Retinal pigment epithelial cell (primary cell): ENCODE results near the gene TEX11.

Source experiments
- DNase-seq: peaks from one replicate; pipeline ENCODE4 v3.0.0-alpha.2; 2010; ENCODE audit warnings: low read depth
- H3K4me3 ChIP-seq: 2 replicates; pipeline ENCODE4 v1.5.1; 2011; ENCODE audit warnings: mild to moderate bottlenecking, low read length, control low read depth, moderate library complexity
- CTCF ChIP-seq: conservative IDR thresholded peaks from 2 replicates; pipeline ENCODE4 v1.5.1; 2011; ENCODE audit warnings: low read depth, low read length, control low read depth, inconsistent platforms

Gene TEX11

DNA sequence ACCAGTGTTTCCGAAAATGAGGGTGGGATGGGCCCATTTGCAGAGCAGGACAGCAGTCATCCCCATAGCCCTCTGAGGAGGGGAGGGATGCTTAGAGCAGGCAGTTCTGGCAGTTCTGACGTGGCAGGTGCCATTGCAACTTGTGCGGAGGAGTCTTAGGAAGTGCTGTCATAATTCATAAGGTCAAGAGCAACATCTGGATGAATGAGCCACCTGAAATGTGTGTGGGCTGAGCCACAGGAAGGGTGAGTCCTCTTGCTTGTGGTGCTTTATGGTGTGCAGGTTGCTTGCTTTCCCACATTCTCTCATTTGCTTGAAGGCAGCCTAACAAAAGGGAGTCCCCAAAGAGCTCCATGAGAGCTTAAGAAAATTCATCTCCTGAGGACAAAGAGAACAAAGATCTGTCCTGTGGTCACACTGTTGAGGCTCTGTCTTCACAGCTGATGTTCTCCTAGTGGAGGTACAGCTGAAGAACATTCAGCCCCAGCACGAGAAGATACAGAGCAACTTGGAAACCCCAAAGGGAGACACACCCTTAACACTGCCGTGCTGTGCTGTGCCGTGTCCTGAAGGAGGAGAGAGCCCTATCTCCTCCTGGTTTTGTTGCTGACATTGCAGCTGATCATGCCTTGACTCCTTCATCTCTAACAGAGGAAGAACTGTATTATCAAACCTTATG, 403.6 kb downstream of the TEX11 start:
- H3K4me3 ChIP-seq, result no peak overlapping the region
- TF ChIP-seq CTCF, result no peak
- no peak for DNase-seq

DNA sequence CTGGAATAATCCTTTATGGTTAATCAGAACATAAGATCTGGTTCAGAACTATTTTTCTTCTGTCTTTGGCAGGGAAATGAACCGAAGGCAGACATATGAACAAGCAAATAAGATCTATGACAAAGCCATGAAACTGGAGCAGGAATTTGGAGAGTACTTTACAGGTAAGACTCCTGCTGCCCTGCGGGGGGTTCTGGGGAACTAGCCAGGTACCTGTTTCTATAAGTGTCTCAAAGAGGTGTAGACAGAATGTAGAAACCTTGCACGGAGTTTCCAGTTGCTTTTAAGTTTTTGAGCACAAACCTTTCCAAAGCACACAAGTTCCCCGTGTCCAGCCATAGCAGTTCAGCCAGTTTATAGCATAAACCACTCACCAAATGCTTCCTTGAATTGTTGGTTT, 407.7 kb downstream of the TEX11 start:
- no peak overlapping the region for H3K4me3 ChIP-seq
- no peak for DNase-seq
- no peak for TF ChIP-seq CTCF

DNA sequence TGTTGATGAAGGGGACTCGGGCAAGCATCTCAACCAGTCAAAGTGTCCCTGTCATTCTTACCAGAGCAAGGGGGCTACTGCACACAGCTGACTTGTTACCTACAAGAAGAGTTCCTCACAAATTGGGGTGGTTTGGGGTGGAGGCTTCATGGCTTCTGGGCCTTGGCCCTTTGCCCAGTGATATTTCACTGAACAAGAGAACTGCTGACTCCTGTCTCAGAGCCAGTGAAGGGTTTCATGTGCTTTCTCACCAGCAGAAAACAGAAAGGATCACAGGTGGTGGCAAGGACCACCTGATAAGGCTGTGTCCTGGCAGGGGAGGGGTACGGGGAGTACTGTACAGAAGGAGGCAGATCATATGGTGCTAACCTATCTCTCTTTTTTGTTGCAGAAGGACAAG, 410.4 kb downstream of the TEX11 start:
- H3K4me3 ChIP-seq, result no peak overlapping the region
- DNase-seq, result no peak
- no peak for TF ChIP-seq CTCF

DNA sequence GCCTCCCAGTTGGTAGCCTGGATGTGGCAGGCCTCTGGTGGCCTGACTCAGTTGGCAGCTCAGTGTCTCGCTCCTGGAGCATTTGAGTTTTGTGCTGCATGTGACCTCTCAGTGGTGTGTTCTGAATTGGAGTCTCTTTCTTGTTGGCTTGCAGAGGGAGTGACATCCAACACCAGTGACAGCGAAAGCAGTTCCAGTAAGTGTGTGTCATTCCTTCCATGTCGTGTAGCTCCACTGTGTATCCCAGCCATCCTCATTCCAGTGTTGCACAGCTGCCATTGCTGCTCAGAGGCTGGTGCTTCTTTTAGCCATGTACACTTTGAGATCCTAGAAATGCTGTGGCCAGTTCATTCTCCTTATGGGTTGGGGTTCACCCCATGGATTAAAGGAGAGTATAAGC, 411.5 kb downstream of the TEX11 start:
- TF ChIP-seq CTCF, result no peak
- H3K4me3 ChIP-seq, result no peak overlapping the region
- no peak for DNase-seq

- H3K4me3 ChIP-seq, result no peak overlapping the region
- no peak for DNase-seq
- TF ChIP-seq CTCF, result no peak
Measured at GRCh38 chrX:70496491-70496890, 412.0 kb downstream of the TEX11 start.

- no peak overlapping the region for H3K4me3 ChIP-seq
- TF ChIP-seq CTCF, result no peak
- no peak for DNase-seq
Measured at GRCh38 chrX:70494441-70494840, 414.1 kb downstream of the TEX11 start.

DNA sequence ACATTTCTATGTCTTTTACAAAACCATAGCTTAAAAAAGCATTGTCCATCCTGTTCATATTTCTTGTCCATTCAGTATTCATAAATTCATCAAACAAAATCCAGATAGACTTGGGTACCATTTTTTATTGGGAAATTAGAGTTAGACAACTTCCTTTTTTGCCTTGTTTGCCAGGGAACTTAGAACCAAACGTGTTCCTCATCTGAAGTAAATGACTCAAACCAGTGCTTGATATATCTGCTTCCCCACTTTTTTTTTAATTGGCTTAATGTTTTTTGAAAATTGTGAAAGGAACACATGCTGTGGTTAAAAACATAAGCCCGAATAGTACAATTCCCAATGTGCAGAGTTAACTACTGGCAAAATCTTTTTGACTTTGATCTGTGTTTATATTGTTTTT, 419.7 kb downstream of the TEX11 start:
- DNase-seq, result no peak
- no peak overlapping the region for H3K4me3 ChIP-seq
- TF ChIP-seq CTCF, result no peak
